ENCODE measurements around the gene PIP5K1A. TPM values are rescaled to one million over a fixed set of nuclear protein-coding genes. Genes with fewer than 3 reads are reported as not detected.
A peak's percentile ranks its signal among the peaks of the same experiment; 100 is the strongest.
"Not testable (repeated sequence)": the region's sequence is repeated elsewhere in the genome, so short reads cannot be mapped to it uniquely, and the experiment has no call there.

The PIP5K1A gene
- total and polyA plus RNA-seq, 3 experiments from 2014 or later: 13.0 to 77.0 (median 76.7) TPM

DNA sequence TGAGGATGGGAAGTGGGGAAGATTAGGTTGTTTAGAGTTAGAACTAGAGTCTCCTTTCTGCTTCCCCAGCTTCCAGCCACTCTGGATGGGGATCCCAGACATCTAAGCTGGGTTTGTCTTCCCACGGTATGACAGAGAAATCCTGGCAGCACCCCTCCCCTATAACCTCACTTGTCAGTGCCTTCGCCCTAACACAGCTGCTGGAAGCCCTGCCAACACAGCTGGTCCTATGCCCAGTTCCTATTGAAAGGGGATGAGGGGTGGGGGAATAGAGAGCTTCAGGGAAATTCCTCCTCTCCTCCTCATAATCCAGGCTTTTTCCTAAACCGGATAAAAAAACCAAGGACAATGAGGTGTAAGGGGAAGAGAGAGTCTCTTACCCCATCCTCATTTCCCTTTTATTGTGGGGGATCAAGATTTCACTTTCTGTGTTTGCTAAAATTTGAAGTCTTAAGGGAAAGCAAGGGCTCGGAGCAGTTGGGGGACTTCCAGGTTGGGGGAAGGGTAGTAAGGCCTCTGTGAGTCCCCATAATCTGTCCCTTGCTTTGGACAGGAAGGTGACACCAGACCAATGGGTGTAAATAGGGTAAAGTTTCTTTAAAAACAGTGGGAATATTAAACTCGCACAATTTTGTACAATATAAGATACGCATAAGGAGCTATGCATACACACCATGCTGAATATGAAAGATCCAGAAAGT lies 23.2 kb upstream of the PIP5K1A start:
- peak overlapping the region in 2 of 8 donors; percentile 82 to 95 for H3K27ac Mint-ChIP-seq
- peaks cover 20% of the 10 kb centered on the region for H3K36me3 ChIP-seq (ENCODE audit: insufficient read depth, low read length)
- no peak for DNase-seq
- no peaks in the 10 kb centered on the region for H3K27me3 ChIP-seq (ENCODE audit: insufficient read depth, low read length, poor library complexity, severe bottlenecking)
- ChIA-PET CTCF (interaction anchor here (0.5 to 1.5 kb wide), 5 partner anchors 14 to 78 kb away, joined by 3 to 6 read pairs (median 3); partner anchors contain the start of gene VPS72), POLR2A (interaction anchor here (0.6 to 1.4 kb wide), 2 partner anchors 9 to 585 kb away, joined by 3 read pairs; partner anchors contain the start of genes LYSMD1 and SCNM1)
- no peaks in the 10 kb centered on the region for H3K4me1 ChIP-seq (ENCODE audit: insufficient read depth, low read length)
- H3K4me3 ChIP-seq (ENCODE audit: low read length): no peak overlapping the region
- H3K4me1 Mint-ChIP-seq: peaks cover 0 to 4% (median 0%) of the 10 kb centered on the region in 3 donors
- peaks cover 9 to 84% (median 26%) of the 10 kb centered on the region in 3 donors for H3K36me3 Mint-ChIP-seq
- H3K9me3 ChIP-seq (ENCODE audit: low read length): no peaks in the 10 kb centered on the region
- H3K27ac ChIP-seq (ENCODE audit: low read depth, low read length): no peak overlapping the region
- H3K27me3 Mint-ChIP-seq: peaks cover 0 to 1% of the 10 kb centered on the region in 2 donors
- no peak overlapping the region for H3K4me3 Mint-ChIP-seq
- no peaks in the 10 kb centered on the region for H3K9me3 Mint-ChIP-seq

DNA sequence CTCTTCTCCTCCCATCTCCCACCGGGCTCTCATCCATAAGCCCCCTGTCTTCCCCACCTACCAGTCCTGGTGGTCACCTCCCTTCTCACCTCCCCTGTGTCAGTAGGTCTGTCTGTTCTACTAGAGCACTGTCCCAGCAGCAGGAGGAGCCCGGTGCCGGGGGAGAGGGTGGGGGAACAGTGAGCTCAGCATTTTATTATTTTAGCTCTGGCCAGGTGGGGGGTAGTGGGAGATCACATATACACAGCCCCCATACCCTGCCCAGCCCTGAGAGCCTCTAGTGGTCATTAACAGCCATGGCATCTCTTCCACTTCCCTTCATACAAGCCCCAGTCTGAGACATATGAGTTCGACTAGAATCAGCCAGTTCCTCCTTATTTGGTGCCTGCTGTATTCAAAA lies 22.5 kb upstream of the PIP5K1A start, which contains the start of gene TMOD4:
Gene TMOD4, minus strand, starts transcription at position 119 of the 400 bp plus-strand sequence. CDS start 1,106 bp downstream, outside the sequence.
- peaks cover 13 to 84% (median 29%) of the 10 kb centered on the region in 3 donors for H3K36me3 Mint-ChIP-seq
- H3K4me3 Mint-ChIP-seq: no peak within 1 kb of the TSS
- peaks cover 0 to 1% of the 10 kb centered on the region in 2 donors for H3K27me3 Mint-ChIP-seq
- Histone ChIP-seq H3K27me3 (ENCODE audit: insufficient read depth, low read length, poor library complexity, severe bottlenecking) (no peaks in the 10 kb centered on the region), H3K9me3 (ENCODE audit: low read length) (no peaks in the 10 kb centered on the region), H3K36me3 (ENCODE audit: insufficient read depth, low read length) (peaks cover 20% of the 10 kb centered on the region), H3K4me3 (ENCODE audit: low read length) (no peak within 1 kb of the TSS), H3K4me1 (ENCODE audit: insufficient read depth, low read length) (no peaks in the 10 kb centered on the region), H3K27ac (ENCODE audit: low read depth, low read length) (no peak within 1 kb of the TSS)
- DNase-seq: no peak
- ChIA-PET POLR2A (interaction anchor here (0.6 kb wide), 1 partner anchor 584 kb away, joined by 3 read pairs; no protein-coding TSS in a partner anchor), CTCF (interaction anchor here (0.5 to 1.2 kb wide), 2 partner anchors 13 to 74 kb away, joined by 3 read pairs; no protein-coding TSS in a partner anchor)
- peaks cover 0 to 4% (median 0%) of the 10 kb centered on the region in 3 donors for H3K4me1 Mint-ChIP-seq
- no peaks in the 10 kb centered on the region for H3K9me3 Mint-ChIP-seq
- H3K27ac Mint-ChIP-seq: peak within 1 kb of the TSS in 4 of 8 donors; percentile 48 to 95 (median 76)

DNA sequence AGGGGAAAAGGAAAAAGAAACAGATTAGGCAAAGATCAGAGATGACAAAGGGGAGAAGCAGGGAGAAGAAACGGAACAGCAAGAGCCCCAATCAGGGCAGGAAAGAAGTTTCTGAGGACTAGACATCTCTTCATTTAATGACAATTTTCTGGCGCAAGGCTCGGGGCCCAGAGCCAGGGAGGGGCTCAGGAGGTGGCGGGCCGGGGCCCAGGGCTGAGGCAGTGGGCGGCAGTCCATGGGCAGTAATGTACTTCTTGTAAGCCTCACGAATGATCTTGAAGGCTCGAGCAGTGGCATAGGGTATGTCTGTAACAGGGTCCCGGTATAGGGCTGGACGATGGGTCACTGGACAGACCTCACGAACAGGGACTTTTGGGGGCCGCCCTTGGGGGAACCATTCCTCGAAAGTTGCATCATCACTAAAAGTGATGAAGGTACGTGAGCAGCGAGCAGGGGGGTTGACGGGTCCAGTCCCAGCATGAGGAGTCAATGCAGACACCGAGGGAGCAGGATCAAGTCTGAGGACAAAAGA lies 21.8 kb upstream of the PIP5K1A start:
- Mint-ChIP-seq H3K9me3 (no peaks in the 10 kb centered on the region), H3K4me3 (no peak overlapping the region), H3K27me3 (peaks cover 0 to 1% of the 10 kb centered on the region in 2 donors), H3K36me3 (peaks cover 14 to 86% (median 36%) of the 10 kb centered on the region in 3 donors), H3K4me1 (peaks cover 0 to 4% (median 0%) of the 10 kb centered on the region in 3 donors), H3K27ac (no peak overlapping the region)
- peaks cover 22% of the 10 kb centered on the region for H3K36me3 ChIP-seq (ENCODE audit: insufficient read depth, low read length)
- no peak for DNase-seq
- ChIA-PET CTCF (interaction anchor here (0.8 to 1.2 kb wide), 2 partner anchors 13 to 74 kb away, joined by 3 read pairs; no protein-coding TSS in a partner anchor), POLR2A (no interaction called here)
- H3K27ac ChIP-seq (ENCODE audit: low read depth, low read length): no peak overlapping the region
- H3K9me3 ChIP-seq (ENCODE audit: low read length): no peaks in the 10 kb centered on the region
- H3K27me3 ChIP-seq (ENCODE audit: insufficient read depth, low read length, poor library complexity, severe bottlenecking): no peaks in the 10 kb centered on the region
- no peak overlapping the region for H3K4me3 ChIP-seq (ENCODE audit: low read length)
- H3K4me1 ChIP-seq (ENCODE audit: insufficient read depth, low read length): no peaks in the 10 kb centered on the region

DNA sequence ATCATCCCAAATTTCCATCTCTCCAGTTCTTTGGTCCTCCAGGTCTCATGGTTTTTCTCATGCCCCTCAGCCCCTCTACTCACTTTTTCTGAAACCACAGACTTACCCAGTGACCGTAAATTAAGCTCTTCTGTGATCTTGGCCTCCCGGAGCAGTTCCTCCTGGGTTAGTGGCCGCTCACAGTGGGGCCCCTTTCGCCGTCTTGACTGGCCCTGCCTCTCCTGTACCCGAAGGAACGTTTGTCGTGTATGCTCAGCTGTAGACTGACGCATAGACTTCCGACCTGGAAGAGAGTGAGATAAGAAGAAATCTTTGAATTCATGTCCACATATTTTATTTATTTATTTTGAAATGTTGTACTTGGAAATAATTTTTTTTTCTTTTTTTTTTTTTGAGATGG lies 14.1 kb upstream of the PIP5K1A start:
- Histone ChIP-seq H3K9me3 (ENCODE audit: low read length) (no peaks in the 10 kb centered on the region), H3K36me3 (ENCODE audit: insufficient read depth, low read length) (peaks cover 16% of the 10 kb centered on the region), H3K27me3 (ENCODE audit: insufficient read depth, low read length, poor library complexity, severe bottlenecking) (no peaks in the 10 kb centered on the region), H3K27ac (ENCODE audit: low read depth, low read length) (no peak overlapping the region), H3K4me1 (ENCODE audit: insufficient read depth, low read length) (peaks cover 11% of the 10 kb centered on the region), H3K4me3 (ENCODE audit: low read length) (no peak overlapping the region)
- Mint-ChIP-seq H3K36me3 (peaks cover 14 to 74% (median 34%) of the 10 kb centered on the region in 3 donors), H3K27ac (peak overlapping the region in 1 of 8 donors; percentile 54), H3K4me1 (peaks cover 17 to 31% (median 26%) of the 10 kb centered on the region in 3 donors), H3K9me3 (no peaks in the 10 kb centered on the region), H3K27me3 (no peaks in the 10 kb centered on the region), H3K4me3 (no peak overlapping the region)
- ChIA-PET POLR2A (no interaction called here), CTCF (interaction anchor here (0.6 kb wide), 1 partner anchor 176 kb away, joined by 3 read pairs; the partner anchor contains the start of gene PRUNE1)
- no peak for DNase-seq

DNA sequence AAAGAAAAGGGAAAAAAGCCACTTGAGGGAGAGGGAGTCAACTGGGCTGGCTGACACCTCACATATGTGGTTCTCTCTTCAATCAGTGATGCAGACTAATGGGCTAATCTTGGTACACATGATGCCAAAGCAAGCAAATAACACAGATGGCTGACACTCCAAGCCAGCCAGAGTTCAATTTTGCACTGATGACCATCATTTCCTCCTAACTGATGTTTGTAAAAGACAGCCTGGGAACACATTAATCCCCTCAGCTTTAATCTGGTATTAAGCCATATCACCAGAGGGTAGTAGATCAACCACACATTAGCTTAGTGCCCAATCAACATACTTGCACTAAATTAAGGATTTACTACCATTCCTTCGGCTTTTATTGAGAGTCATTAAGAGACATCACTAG lies 11.1 kb upstream of the PIP5K1A start:
- ChIA-PET POLR2A (no interaction called here), CTCF (no interaction called here)
- H3K4me3 ChIP-seq (ENCODE audit: low read length): no peak overlapping the region
- peaks cover 12% of the 10 kb centered on the region for H3K36me3 ChIP-seq (ENCODE audit: insufficient read depth, low read length)
- DNase-seq: no peak
- no peaks in the 10 kb centered on the region for H3K27me3 ChIP-seq (ENCODE audit: insufficient read depth, low read length, poor library complexity, severe bottlenecking)
- H3K27ac Mint-ChIP-seq: peak overlapping the region in 1 of 8 donors; percentile 53
- H3K4me1 Mint-ChIP-seq: peaks cover 28 to 51% (median 44%) of the 10 kb centered on the region in 3 donors
- H3K4me3 Mint-ChIP-seq: peak overlapping the region in 1 of 7 donors; percentile 7
- H3K27me3 Mint-ChIP-seq: no peaks in the 10 kb centered on the region
- H3K4me1 ChIP-seq (ENCODE audit: insufficient read depth, low read length): peaks cover 19% of the 10 kb centered on the region
- no peak overlapping the region for H3K27ac ChIP-seq (ENCODE audit: low read depth, low read length)
- H3K9me3 Mint-ChIP-seq: no peaks in the 10 kb centered on the region
- H3K36me3 Mint-ChIP-seq: peaks cover 8 to 52% (median 17%) of the 10 kb centered on the region in 3 donors
- no peaks in the 10 kb centered on the region for H3K9me3 ChIP-seq (ENCODE audit: low read length)

DNA sequence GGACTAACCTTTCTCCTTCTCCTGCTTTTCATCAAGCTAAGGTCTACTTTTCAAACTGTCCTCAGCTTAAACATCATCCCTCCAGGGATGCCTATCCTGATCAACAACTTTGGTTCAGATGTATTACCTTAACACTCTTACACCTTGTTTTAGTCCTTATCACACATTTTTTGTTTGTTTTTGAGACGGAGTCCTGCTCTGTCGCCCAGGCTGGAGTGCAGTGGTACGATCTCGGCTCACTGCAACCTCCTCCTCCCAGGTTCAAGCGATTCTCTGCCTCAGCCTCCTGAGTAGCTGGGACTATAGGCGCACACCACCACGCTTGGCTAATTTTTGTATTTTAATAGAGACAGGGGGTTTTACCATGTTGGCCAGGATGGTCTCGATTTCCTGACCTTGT lies 9.7 kb upstream of the PIP5K1A start:
- peak overlapping the region; percentile 78 for H3K27ac ChIP-seq (ENCODE audit: low read depth, low read length)
- Mint-ChIP-seq H3K36me3 (peaks cover 0 to 40% (median 9%) of the 10 kb centered on the region in 3 donors), H3K4me1 (peaks cover 28 to 47% (median 44%) of the 10 kb centered on the region in 3 donors), H3K4me3 (peak overlapping the region; percentile 97 to 100 (median 99)), H3K27ac (peak overlapping the region in 5 of 8 donors; percentile 68 to 98 (median 96))
- not testable (repeated sequence) for DNase-seq; H3K4me3 ChIP-seq (ENCODE audit: low read length); H3K9me3 Mint-ChIP-seq; H3K36me3 ChIP-seq (ENCODE audit: insufficient read depth, low read length); H3K27me3 Mint-ChIP-seq; H3K27me3 ChIP-seq (ENCODE audit: insufficient read depth, low read length, poor library complexity, severe bottlenecking); H3K9me3 ChIP-seq (ENCODE audit: low read length)
- ChIA-PET CTCF (interaction anchor here (1.0 kb wide), 1 partner anchor 89 kb away, joined by 3 read pairs; no protein-coding TSS in a partner anchor), POLR2A (interaction anchor here (0.5 kb wide), 1 partner anchor 8 kb away, joined by 11 read pairs; no protein-coding TSS in a partner anchor)
- peaks cover 19% of the 10 kb centered on the region for H3K4me1 ChIP-seq (ENCODE audit: insufficient read depth, low read length)

DNA sequence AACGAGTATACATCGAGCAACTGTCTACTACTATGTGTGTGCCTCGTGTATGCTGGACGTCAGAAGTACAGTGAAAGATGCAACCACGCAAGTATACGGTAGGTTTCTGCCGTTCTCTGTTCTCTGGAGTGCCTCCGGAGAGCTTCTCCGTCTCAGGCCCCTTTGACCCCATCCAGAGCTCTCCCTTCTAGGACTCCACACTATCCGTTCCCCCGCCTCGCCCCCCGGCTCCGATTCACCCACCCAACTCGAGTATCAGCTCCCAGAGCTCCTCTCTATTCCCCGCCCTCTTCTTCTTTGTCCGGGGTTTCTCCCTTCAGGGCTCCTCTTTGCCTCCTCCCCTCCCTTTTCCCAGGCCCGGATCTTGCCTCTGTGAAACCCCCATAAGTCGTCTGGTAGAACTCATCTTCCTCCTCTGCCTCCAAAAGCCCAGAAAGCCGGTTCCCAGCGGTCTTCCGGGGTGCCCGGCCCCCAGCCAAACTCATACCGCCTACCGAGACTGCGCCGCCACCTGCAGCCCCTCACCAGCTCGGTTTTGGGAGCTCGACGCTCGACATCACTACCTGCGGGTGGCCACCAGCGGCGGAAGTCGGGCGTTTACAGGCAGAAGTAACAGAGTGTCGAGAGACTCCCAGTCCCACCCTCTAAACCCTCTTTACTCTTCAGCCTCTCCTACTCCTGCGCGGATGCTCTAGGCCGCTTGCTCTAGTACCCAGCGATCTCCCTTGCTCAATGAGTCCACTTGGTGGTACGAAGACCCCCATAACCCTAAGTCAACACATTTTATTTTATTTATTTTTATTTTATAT lies 8.5 kb upstream of the PIP5K1A start, which contains the start of gene VPS72:
Gene VPS72, minus strand, starts transcription at position 561 of the 809 bp plus-strand sequence. Its CDS starts 76 bp downstream, at position 485.
- peak; percentile 78 to 90 (median 81) for DNase-seq
- Mint-ChIP-seq H3K4me1 (peaks cover 28 to 47% (median 44%) of the 10 kb centered on the region in 3 donors), H3K27me3 (peaks cover 0 to 4% of the 10 kb centered on the region in 2 donors), H3K4me3 (peak within 1 kb of the TSS; percentile 97 to 100 (median 99)), H3K27ac (peak within 1 kb of the TSS; percentile 94 to 100 (median 98)), H3K36me3 (peaks cover 0 to 29% (median 5%) of the 10 kb centered on the region in 3 donors), H3K9me3 (no peaks in the 10 kb centered on the region)
- ChIA-PET POLR2A (interaction anchor here (0.6 to 2.0 kb wide), 10 partner anchors 9 to 130 kb away, joined by 3 to 8 read pairs (median 4); partner anchors contain the start of genes CDC42SE1, LYSMD1, MLLT11 and PIP5K1A), CTCF (interaction anchor here (0.6 to 1.6 kb wide), 10 partner anchors 9 to 90 kb away, joined by 3 to 6 read pairs (median 3); partner anchors contain the start of genes PIP5K1A, TMOD4 and TNFAIP8L2)
- Histone ChIP-seq H3K4me3 (ENCODE audit: low read length) (peak within 1 kb of the TSS; percentile 93), H3K4me1 (ENCODE audit: insufficient read depth, low read length) (peaks cover 19% of the 10 kb centered on the region), H3K27me3 (ENCODE audit: insufficient read depth, low read length, poor library complexity, severe bottlenecking) (no peaks in the 10 kb centered on the region), H3K27ac (ENCODE audit: low read depth, low read length) (peak within 1 kb of the TSS; percentile 78), H3K9me3 (ENCODE audit: low read length) (no peaks in the 10 kb centered on the region), H3K36me3 (ENCODE audit: insufficient read depth, low read length) (no peaks in the 10 kb centered on the region)

All from CD8-positive, alpha-beta memory T cell (primary cell).